Measurements from ENCODE around the gene MED27. TPM values are rescaled to one million over a fixed set of nuclear protein-coding genes. Genes with fewer than 3 reads are reported as not detected.

MED27 gene
- total and polyA plus RNA-seq, 7 donors: 10.7 to 24.4 (median 14.2) TPM

DNA sequence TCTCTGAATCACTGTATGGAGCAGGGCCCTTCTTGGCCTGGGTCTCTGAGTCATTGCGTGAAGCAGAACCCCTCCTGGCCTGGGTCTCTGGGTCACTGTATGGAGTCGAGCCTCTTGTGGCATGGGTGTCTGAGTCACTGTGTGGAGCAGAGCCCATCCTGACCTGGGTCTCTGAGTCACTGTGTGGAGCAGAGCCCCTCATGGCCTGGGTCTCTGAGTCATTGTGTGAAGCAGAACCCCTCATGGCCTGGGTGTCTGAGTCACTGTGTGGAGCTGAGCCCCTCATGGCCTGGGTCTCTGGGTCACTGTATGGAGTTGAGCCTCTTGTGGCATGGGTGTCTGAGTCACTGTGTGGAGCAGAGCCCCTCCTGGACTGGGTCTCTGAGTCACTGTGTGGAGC is 245.8 kb downstream of the MED27 start:
- H3K4me1 ChIP-seq: no peaks in the 10 kb centered on the region
- intact Hi-C loops (cut with DNase I): no loop called here
- no peak overlapping the region for H3K4me3 ChIP-seq
- TF ChIP-seq, protein P1, sequence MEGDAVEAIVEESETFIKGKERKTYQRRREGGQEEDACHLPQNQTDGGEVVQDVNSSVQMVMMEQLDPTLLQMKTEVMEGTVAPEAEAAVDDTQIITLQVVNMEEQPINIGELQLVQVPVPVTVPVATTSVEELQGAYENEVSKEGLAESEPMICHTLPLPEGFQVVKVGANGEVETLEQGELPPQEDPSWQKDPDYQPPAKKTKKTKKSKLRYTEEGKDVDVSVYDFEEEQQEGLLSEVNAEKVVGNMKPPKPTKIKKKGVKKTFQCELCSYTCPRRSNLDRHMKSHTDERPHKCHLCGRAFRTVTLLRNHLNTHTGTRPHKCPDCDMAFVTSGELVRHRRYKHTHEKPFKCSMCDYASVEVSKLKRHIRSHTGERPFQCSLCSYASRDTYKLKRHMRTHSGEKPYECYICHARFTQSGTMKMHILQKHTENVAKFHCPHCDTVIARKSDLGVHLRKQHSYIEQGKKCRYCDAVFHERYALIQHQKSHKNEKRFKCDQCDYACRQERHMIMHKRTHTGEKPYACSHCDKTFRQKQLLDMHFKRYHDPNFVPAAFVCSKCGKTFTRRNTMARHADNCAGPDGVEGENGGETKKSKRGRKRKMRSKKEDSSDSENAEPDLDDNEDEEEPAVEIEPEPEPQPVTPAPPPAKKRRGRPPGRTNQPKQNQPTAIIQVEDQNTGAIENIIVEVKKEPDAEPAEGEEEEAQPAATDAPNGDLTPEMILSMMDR (IDR thresholded peaks at IDR 0.05): no peak
- no peak overlapping the region for H3K27ac ChIP-seq
- 92 to 97% (median 96%) methylated on average over 2 of the region's 2 CpGs for WGBS, 3 donors
- H3K9me3 ChIP-seq: peaks cover 4% of the 10 kb centered on the region
- ATAC-seq: no peak
- peak in 1 of 2 donors; percentile 19 for DNase-seq
- H3K36me3 ChIP-seq (ENCODE audit: insufficient read depth in 1 of 2, low read depth in 1 of 2): no peaks in the 10 kb centered on the region
- peaks cover 0 to 44% (median 19%) of the 10 kb centered on the region in 3 donors for H3K27me3 ChIP-seq (ENCODE audit: insufficient read depth in 3 of 3, low read length in 2 of 3)

DNA sequence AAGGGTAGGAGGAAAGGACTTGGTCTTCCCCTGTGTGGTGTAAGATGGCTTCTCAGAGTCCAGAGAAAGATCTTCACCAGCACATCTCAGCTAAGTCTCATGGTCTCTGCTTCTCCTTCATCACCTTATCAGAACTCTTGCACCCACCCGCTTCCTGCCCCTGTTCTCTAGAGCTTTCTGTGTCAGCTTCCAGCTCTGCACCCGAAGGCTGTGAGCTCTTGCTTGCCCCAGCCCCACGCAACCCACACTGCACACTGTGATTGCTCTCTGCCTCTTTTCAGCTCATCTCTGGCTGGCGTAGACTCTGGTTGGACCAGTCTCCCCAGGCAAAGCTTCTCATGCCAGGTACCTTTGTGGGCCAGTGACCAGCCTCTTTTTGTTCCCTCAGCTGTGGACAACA is 246.6 kb downstream of the MED27 start:
- H3K4me1 ChIP-seq: no peaks in the 10 kb centered on the region
- H3K4me3 ChIP-seq: no peak overlapping the region
- WGBS, 3 donors: 67 to 77% (median 71%) methylated on average over 4 of the region's 4 CpGs
- intact Hi-C loops (cut with DNase I): no loop called here
- H3K27ac ChIP-seq: no peak overlapping the region
- TF ChIP-seq, protein P1 (IDR thresholded peaks at IDR 0.05): no peak
- ATAC-seq (no peak), DNase-seq (peak in 1 of 2 donors; percentile 25)
- H3K9me3 ChIP-seq: peaks cover 4% of the 10 kb centered on the region
- peaks cover 0 to 40% (median 18%) of the 10 kb centered on the region in 3 donors for H3K27me3 ChIP-seq (ENCODE audit: insufficient read depth in 3 of 3, low read length in 2 of 3)
- H3K36me3 ChIP-seq (ENCODE audit: insufficient read depth in 1 of 2, low read depth in 1 of 2): no peaks in the 10 kb centered on the region

DNA sequence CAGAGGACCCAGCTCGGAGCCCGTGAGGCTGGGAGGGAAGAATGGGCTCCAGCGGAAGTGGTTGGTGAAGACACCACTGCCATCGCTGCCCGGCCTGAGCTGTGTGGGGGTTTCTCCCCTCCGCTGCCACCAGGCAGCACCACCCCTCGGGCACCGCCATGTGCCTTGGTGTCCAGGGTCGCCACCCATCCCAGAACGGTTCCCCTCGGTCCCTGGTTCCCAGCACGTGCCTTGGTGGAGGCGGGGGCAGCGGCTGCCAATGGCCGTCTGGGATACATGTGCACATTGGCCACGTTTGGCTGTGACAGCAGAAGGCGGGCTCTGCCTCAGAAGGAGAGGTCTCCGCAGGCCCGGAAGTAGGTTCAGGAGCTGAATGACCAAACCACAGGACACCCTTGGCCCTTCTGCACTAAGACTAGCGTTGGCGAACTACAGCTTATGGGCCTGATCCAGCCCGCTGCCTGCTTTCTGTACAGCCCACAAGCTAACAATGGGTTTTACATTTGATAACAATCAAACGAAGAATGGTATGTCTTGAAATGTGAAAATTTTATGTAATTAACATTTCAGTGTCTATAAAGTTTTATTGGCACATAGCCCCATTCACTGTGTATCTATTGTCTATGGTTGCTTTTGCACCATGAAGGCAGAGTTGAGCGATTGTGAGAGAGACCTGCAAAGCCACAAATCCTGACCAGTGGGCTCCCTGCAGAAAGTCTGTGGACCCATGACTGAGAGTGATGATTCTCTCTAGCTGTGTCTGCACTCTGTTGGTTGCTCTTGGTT is 248.1 kb downstream of the MED27 start:
- H3K9me3 ChIP-seq: peaks cover 4% of the 10 kb centered on the region
- ATAC-seq: no peak
- no peak overlapping the region for H3K4me3 ChIP-seq
- intact Hi-C loops (cut with DNase I): no loop called here
- DNase-seq: peak in 1 of 2 donors; percentile 25
- H3K36me3 ChIP-seq (ENCODE audit: insufficient read depth in 1 of 2, low read depth in 1 of 2): no peaks in the 10 kb centered on the region
- TF ChIP-seq, protein P1 (IDR thresholded peaks at IDR 0.05): no peak
- peaks cover 0 to 37% (median 18%) of the 10 kb centered on the region in 3 donors for H3K27me3 ChIP-seq (ENCODE audit: insufficient read depth in 3 of 3, low read length in 2 of 3)
- 80 to 81% (median 81%) methylated on average over 23 to 24 of the region's 24 CpGs for WGBS, 3 donors
- H3K27ac ChIP-seq: no peak overlapping the region
- H3K4me1 ChIP-seq: no peaks in the 10 kb centered on the region

DNA sequence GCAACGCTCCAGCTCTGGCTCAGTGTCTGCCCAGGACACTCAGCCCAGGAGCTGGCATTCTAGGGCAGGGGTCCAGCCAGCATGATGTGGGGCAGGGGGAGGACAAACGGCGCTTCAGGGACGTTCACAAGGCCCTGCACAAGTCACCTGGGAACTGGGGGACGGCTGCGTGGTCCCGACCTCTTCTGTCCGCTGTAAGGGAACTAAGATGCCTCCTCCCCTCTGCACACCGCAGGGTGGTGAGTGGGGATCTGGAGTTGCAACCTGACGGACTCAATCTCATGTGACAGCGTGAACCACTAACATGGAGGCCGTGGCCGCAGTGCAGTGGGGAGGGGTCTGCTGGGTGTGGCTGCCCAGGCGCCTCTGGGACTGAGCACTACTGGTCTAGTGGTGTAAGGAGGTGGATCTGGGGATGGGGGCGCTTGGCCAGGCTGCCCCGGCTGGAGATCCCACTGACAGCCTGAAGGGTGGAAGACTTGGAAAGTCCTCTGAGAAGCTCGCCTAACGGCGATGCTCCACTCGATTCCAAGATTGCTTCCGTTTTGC is 251.8 kb downstream of the MED27 start:
- H3K4me1 ChIP-seq: no peaks in the 10 kb centered on the region
- no peak for DNase-seq
- H3K4me3 ChIP-seq: no peak overlapping the region
- H3K27me3 ChIP-seq (ENCODE audit: insufficient read depth in 3 of 3, low read length in 2 of 3): peaks cover 0 to 43% (median 18%) of the 10 kb centered on the region in 3 donors
- no peaks in the 10 kb centered on the region for H3K9me3 ChIP-seq
- WGBS, 3 donors: 64 to 72% (median 70%) methylated on average over 21 of the region's 21 CpGs
- ATAC-seq: no peak
- H3K36me3 ChIP-seq (ENCODE audit: insufficient read depth in 1 of 2, low read depth in 1 of 2): no peaks in the 10 kb centered on the region
- intact Hi-C loops (cut with DNase I): no loop called here
- TF ChIP-seq, protein P1 (IDR thresholded peaks at IDR 0.05): no peak
- H3K27ac ChIP-seq: no peak overlapping the region

Data from psoas muscle (tissue), 8 donors.